GM19324 (cell line): ENCODE measurements around the gene GALNT16.
"Not testable (repeated sequence)": the region's sequence is repeated elsewhere in the genome, so short reads cannot be mapped to it uniquely, and the experiment has no call there.

Source experiments
- ATAC-seq: cut with Tn5 transposase; IDR thresholded peaks from one replicate; pipeline ENCODE4 v1.9.1; 2021; ENCODE audit warnings: mild to moderate bottlenecking, moderate library complexity; ENCODE audit not compliant: unreplicated experiment, low FRiP score

The GALNT16 gene

GRCh38 chr14:69357544-69358200, 97.7 kb downstream of the GALNT16 start:
- ATAC-seq, result no peak

- ATAC-seq, result no peak
Observed at GRCh38 chr14:69358233-69358963, 98.4 kb downstream of the GALNT16 start.

GRCh38 chr14:69358966-69359365, 99.0 kb downstream of the GALNT16 start:
- no peak for ATAC-seq

- ATAC-seq, result no peak
Observed at GRCh38 chr14:69360438-69361108, 100.6 kb downstream of the GALNT16 start.

- no peak for ATAC-seq
Observed at GRCh38 chr14:69363055-69363454, 103.1 kb downstream of the GALNT16 start.

- no peak for ATAC-seq
Observed at GRCh38 chr14:69363964-69364363, 104.0 kb downstream of the GALNT16 start.

GRCh38 chr14:69364378-69364777, 104.4 kb downstream of the GALNT16 start:
- no peak for ATAC-seq

GRCh38 chr14:69366069-69366468, 106.1 kb downstream of the GALNT16 start:
- ATAC-seq, result no peak

GRCh38 chr14:69366761-69367160, 106.8 kb downstream of the GALNT16 start:
- ATAC-seq, result no peak

GRCh38 chr14:69368381-69368780, 108.4 kb downstream of the GALNT16 start:
- ATAC-seq, result no peak

- no peak for ATAC-seq
Observed at GRCh38 chr14:69370061-69370460, 110.1 kb downstream of the GALNT16 start.

- ATAC-seq, result no peak
Observed at GRCh38 chr14:69372146-69372545, 112.2 kb downstream of the GALNT16 start.

- no peak for ATAC-seq
Observed at GRCh38 chr14:69373104-69373503, 113.1 kb downstream of the GALNT16 start.

GRCh38 chr14:69374235-69374634, 114.3 kb downstream of the GALNT16 start:
- ATAC-seq, result no peak

GRCh38 chr14:69375182-69375581, 115.2 kb downstream of the GALNT16 start:
- ATAC-seq, result no peak

GRCh38 chr14:69375722-69376121, 115.8 kb downstream of the GALNT16 start:
- ATAC-seq, result no peak

GRCh38 chr14:69376439-69376838, 116.5 kb downstream of the GALNT16 start:
- no peak for ATAC-seq

GRCh38 chr14:69378274-69378673, 118.3 kb downstream of the GALNT16 start:
- ATAC-seq, result no peak

GRCh38 chr14:69387311-69387710, 127.4 kb downstream of the GALNT16 start:
- ATAC-seq, result no peak

GRCh38 chr14:69391400-69391799, 131.4 kb downstream of the GALNT16 start:
- ATAC-seq, result not testable (repeated sequence)

GRCh38 chr14:69392481-69392880, 132.5 kb downstream of the GALNT16 start:
- no peak for ATAC-seq

- no peak for ATAC-seq
Observed at GRCh38 chr14:69395929-69396328, 136.0 kb downstream of the GALNT16 start.
